Measurements from ENCODE around the gene PKNOX2.
"Not testable (repeated sequence)": the region's sequence is repeated elsewhere in the genome, so short reads cannot be mapped to it uniquely, and the experiment has no call there.

PKNOX2 gene

DNA sequence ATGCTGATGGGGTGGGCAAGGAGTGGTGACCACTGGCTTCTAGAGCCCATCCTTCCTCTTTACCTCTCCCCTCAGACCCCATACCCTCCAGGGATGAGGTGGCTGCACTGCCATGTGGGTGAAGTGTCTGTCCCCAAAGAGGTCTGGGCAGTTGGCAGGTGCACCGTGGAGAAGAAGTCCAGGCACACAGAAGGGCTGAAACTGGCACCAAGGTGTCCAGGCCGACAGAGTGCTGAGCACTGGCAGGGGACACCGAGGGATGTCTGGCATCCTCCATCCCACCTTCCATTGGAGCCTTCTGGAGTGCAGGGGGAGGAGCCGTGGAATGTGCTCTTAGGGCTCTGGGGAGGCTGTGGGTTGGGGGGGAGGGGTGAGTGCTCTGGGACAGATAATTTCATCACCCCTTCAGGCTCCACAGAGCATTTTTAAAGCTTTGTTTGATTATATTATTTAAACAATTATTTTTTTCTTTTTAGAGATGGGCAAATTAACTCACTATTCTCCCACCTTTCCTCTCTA, 37.9 kb downstream of the PKNOX2 start:
- no peak for DNase-seq (ENCODE audit: low spot score)

DNA sequence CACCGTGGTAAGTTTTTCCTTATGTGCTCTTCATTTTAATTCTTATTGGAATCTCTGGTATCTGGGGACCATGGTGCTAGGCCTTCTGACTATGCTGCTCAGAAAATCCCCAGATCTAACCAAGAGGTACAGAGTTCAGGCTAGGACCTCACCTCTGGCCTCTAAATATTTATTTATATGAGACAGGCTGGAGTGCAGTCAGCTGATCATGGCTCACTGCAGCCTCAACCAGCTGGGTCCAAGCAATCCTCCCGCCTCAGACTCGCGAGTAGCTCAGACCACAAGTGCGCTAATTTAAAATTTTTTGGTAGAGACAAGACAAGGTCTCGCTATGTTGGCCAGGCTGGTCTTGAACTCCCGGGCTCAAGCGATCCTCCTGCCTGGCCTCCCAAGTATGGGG, 38.4 kb downstream of the PKNOX2 start:
- no peak for DNase-seq (ENCODE audit: low spot score)

DNA sequence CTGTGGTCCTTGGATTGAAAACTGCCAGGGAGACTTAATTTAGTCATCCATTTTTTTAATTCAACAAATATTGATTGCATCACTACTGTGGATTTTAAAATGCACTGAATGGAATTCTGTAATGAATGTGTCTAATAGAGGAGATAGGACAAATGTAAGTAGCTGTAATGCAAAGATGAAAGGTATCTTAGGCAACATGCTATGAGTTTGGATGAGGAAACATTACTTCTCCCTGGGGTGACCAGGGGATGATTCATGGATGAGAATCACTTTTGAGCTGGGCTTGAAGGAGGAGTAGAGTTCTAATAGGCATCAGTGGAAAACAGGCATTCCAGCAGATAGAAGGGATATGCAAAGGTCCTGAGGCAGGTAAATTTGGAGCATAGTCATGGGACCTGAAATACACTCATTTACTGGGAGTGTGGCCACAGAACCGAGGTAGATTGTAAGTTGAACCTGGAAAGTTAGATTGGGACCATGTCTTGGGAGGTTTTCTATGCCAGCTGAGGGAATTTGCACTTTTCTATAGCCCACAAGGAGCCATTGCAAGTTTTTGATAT, 43.4 kb downstream of the PKNOX2 start:
- DNase-seq (ENCODE audit: low spot score) = no peak

DNA sequence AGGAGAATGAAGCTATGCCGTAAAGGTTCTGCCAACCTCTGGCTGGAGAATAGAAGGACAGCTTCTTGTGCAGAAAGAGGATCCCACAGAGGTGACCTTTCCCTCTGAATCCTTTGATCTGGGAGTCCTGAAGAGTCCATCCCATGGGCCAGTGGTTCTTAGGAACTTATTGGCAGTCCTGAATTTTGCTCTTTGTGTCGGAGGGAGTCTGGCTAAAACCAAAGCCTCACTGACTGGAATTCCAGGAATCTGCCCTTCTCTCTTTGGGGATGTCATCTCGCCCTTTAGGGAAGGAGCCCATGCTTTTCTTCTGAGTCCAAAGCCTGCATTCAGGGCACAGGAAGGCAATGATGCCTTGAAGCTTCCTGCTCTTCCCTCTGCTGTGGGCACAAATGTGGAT, 45.5 kb downstream of the PKNOX2 start:
- DNase-seq (ENCODE audit: low spot score) = no peak

DNA sequence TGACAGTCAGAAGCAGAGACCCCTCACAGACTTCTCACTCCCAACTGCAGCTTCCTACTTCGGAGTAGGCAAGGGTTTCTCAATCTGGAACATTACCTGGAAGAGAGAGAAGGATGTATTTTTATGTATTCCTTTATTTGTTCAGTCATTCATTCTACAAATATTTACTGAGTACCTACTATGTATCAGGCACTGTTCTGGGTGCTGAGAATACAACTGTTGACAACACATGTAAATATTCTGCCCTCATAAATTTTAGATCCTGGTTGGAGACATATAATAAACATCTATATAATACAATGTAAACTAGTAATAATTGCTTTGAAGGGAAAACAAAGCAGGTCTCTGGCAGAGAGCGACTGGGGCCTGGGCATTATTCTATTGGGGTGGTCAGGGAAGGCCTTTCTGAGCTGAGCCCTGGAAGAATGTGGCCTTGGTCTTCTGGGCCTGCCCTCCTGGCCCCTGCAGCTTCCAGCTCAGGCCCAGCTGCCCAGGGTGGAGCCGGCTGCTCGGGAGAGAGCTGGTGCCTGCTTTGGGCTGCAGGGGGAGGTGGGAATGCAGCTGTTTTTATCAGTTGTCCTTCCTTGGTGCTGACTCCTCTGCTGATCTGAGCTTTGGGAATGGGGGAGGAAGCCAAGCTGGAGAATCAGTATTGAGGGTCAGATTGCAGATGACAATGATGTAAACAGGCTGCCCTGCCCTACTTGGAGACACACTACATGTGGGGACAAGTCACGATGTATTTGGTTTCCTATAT, 46.8 kb downstream of the PKNOX2 start:
- DNase-seq (ENCODE audit: low spot score) = no peak

DNA sequence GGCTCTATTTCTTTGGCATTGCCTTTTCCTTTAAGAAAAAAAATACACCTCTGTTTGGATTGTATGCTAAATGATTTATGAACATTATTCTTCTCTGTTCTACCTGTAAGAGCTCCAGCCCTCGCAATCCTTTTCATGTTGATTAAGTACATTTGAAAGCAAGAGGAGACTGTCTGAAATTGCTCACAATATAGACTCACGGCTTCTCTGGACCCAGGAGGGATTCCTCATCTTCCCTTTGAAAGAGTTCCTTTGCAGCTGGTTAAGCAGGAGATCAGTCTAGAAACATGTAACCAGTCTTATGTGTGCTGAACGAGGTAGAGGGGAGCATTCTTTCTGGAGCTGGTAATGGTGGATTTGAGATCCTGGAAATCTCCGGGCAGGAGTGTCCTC, 47.4 kb downstream of the PKNOX2 start:
- DNase-seq (ENCODE audit: low spot score) = no peak

DNA sequence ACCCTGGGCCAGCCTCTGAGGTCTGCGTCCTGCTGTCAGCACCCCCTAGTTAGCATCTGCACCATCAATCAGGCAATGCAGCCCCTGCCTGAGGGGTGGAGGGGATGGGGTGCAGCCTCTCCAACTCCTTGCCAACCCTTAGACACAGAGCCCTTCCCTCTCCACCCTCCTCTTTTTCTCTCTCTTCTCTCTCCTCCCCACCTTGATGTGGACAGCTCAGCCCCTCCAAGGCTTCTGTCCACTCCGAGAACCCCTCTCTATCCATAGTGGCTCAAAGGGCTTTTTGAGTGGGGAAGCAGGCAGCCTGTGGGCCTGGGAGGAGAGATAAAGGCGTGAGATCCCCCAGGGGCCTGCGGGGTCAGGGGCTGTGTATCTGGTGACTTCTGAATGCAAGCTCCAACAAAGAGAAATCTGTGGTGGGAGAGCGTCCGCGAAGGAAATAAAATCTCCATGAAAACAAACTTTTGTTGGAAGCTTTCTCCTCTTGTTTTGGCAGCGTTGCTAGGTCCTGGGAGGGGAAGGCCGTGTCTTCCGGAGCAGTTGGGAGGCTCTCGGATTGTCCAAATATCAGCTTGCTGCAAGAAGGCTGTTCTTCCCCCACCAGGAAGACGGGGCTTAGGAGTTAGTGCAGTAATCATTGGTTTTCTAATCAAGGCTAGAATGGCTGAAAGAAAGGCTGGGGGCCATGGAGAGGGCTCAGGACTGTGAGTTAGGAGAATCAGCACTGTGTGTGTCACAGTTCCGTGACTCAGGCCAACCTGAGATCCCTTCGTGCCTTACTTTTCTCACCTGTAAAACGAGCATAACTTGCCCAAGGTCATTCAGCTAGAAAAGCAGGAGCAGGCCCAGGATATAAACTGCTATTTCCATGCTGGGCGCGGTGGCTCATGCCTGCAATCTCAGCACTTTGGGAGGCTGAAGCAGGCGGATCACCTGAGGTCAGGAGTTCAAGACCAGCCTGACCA, 50.3 kb downstream of the PKNOX2 start:
- DNase-seq (ENCODE audit: low spot score) = no peak

DNA sequence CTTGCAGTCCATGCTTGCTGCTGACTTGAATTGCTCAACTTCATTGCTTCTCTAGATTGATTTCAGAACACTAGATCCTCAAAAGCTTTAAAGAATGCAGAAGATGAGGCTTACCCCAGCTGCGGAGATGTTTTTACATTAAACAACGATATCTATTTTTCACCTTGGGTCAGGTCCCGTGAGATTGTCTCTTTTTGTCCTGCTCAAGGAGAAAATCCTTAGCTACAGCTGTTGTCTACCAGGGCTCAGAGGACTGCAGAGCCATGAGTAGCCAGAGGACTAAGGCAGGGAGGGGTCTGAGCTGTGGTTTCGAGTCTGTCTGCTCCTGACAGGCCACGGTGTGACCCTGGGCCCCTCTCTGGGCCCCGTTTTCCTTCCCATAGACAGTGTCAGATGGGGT, 51.4 kb downstream of the PKNOX2 start:
- DNase-seq (ENCODE audit: low spot score) = no peak

DNA sequence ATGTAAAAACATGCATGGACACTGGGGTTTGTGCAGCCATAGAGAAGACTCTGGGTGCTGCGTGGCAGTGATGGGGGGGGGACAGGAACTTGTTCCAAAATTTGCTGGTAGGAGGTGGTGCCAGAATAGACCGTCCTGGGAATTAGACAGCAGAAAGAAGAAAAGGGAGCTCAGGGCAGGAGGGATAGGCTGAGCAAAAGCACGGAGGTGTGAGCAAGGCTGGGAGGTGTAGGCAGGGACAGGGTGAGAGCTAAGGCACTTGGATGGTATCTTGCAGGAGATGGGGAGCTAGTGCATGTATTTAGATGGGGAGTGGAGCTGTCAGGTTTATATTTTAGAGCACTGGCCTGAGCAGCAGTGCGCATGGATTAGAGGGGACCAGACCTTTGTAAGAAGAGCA, 53.8 kb downstream of the PKNOX2 start:
- DNase-seq (ENCODE audit: low spot score) = no peak

DNA sequence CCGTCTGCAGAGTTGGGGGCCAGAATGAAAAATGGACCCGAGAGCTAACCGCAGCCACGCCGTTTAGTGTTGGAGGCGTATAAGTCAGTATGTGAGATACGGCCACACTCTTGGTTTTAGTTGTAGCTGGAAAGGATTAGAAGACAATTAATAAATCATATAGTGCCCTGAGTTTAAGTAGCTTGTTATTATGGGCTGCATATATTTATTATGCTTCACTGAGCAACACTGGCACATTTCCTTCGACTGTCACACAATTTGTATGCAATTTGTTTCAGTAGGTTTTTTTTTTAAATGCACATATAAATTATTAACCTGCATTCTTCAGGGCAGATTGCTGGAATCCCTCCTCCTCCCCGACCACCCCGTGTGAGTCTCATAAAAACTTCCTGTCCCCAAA, 56.9 kb downstream of the PKNOX2 start:
- DNase-seq (ENCODE audit: low spot score) = no peak

DNA sequence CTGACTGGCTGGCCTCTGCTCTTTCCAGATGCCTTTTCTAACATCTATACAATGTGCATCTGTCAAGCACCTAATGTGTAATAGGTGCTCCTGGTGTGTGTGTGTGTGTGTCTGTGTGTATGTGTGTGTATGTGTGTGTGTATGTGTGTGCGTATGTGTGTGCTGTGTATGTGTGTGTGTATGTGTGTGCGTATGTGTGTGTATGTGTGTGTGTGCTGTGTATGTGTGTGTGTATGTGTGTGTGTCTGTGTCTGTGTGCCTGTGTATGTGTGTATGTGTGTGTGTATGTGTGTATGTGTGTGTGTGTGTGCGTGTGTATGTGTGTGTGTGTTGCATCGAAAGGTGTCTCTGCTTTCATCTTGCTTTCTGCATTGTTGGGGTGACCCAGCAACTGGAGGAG, 57.9 kb downstream of the PKNOX2 start:
- no peak for DNase-seq (ENCODE audit: low spot score)

DNA sequence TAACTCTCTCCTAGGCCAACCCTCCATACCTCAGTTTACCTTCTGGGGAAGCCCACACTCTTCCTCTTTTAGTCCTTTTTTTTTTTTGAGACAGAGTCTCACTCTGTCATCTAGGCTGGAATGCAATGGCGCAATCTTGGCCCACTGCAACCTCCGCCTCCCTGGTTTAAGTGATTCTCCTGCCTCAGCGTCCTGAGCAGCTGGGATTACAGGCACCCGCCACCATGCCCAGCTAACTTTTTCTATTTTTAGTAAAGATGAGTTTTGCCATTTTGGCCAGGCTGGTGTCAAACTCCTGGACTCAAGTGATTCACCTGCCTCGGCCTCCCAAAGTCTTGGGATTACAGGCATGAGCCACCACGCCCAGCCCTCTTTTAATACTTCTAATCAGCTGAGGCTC, 58.6 kb downstream of the PKNOX2 start:
- DNase-seq (ENCODE audit: low spot score) = not testable (repeated sequence)

DNA sequence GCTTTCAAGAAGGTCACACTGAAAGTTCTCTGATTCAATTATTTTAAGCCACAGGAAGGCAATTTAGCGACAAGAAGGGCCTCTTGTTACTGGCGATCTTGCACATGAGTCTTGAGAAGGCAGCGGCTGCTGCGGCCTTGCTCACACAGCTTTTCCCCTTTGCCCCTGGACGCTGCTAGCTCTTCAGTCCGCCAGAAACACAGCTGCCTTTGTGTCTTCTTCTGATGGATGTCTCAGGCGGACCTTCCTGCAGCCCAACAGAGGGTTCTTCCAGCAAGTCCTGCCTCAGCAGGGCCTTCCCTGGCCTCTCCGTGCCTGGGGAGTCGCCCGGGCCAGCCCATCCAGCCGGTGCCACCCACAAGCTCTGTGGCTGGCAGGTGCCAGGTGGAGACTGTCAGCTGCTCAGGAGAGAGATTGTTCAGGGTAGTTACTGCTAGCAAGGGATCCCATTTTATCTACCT, 59.4 kb downstream of the PKNOX2 start:
- DNase-seq (ENCODE audit: low spot score) = no peak

DNA sequence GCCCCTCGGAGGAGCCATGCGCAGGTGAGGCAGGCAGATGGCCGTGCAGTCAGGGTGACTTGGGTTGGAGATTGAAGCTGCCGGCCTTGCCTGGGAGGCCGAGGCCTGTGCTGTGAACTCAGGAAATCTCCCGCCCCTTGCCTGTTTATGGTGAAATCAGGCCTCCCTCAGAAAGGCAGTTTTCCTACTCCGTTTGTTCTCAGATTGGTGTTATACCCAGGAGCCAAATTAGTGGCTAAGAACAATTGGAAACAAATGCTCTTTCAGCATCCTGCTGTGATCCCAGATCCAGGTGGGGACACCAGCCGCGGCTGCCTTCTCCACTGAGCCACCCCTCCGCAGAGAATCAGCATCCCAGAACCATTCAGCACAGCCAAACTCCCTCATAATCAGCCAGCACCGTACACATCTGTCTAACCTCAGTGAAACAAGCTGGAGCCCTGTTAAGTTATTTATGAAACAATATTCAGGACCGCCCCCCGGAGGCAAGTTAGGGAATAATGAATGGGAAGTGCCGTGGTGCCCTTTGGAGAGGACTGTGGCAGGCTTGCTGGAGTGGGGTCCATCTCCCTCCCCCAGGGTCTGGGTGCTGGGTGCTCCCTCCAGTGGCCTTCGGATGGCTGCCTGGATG, 60.0 kb downstream of the PKNOX2 start:
- no peak for DNase-seq (ENCODE audit: low spot score)

DNA sequence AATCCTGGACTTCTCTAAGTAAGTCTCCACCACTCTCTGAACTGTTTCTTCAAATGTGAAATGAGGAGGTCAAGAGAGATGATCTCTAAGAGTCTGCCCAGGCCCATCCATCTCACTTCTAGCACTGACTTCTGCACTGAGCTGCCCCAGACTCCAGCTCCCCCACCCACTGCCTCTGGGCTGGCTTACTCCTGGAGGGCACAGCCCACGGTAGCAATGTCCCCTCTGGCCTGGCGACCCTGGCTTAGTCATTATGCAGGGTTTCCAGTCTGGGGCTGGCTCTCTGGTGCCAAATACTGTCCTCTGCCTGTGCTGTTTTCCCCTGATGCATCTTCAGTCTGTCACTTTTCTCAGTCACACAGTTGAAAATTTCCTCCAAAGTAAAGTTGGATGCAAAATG, 60.9 kb downstream of the PKNOX2 start:
- no peak for DNase-seq (ENCODE audit: low spot score)

DNA sequence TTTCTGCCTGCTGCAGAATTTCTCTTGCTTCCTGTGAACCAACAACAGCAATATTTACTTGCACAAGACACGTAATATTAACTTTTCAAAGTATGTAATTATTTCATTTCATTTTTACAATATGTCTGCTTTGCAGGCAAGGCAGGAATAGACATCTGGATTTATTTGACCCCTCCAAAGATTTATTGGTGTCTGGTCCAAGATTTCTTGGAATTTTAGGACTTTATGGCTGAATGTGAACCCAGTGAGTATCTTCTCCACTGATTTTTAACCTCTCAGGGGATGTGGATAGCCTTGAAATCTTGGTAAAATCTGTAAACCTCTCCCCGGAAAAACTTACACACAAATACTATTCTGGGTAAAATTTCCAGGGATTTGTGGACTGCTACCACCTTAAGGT, 61.5 kb downstream of the PKNOX2 start:
- no peak for DNase-seq (ENCODE audit: low spot score)

DNA sequence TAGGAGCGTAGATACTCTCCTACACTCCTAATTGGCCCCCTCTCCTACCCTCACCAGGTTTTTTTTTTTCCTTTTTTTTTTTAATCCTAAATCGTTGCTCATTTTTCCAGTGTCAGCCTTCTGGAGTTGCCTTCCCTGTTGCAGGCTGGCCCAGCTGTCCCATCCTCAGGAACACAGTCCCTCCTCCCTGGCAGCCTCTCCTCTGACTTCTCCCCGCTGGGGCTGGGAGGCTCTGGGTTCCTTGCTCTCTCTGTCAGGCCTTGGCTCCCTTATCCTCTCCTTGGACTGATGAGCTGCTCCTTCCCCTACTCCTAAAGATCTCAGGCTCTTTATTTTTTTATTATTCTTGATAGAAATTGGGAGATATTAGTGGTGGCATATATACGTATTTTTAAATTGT, 62.2 kb downstream of the PKNOX2 start:
- no peak for DNase-seq (ENCODE audit: low spot score)

DNA sequence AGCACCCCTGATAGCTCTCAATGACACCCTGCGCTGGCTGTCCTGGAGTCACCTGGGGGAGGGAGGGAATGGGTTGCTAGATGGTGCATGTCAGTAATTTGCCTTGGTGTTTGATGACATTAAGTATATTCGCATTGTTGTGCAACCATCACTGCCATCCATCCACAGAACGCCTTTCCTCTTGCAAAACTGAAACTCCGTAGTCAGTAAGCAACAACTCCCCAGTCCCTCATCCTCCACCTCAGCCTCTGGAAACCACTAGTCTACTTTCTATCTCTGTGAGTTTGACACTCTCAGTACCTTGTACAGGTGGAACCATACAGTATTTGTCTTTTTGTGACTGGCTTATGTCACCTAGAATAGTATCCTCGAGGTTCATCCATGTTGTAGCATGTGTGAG, 62.6 kb downstream of the PKNOX2 start:
- no peak for DNase-seq (ENCODE audit: low spot score)

DNA sequence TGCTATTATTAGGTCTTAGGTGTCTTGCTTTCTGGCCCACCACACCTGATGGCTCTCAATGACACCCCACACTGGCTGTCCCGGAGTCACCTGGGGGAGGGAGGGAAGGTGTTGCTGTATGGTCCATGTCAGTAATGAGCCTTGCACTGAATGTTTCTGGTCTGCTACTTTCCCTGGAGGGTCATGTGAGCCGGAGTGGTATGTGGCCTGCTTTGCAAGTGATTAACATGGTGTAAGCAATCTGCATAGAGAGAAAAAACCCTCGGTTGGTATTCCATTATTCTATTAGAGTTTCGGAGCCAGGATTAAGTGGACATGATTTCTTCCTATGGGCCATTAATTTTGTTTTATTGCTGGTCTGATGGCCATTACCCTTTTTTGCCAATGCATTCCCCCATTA, 63.9 kb downstream of the PKNOX2 start:
- no peak for DNase-seq (ENCODE audit: low spot score)

DNA sequence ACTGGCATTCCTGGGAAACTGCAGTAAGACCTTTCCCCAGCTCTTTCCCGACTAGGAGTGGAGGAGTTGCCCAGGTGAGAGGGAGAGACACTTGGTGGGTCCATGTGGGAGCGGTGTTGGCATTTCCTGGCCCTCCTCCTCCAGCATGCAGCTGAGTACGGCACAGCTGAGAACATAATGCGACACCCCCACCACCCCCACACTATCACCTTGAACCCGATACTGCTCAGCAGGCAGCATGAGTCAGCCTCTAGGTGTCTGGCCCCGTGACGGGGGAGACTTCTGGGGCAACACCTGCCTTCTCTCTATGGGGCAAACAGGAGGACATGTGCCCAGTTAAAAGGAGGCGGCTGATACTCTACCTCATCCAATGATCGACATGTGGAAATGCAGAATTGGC, 64.4 kb downstream of the PKNOX2 start:
- DNase-seq (ENCODE audit: low spot score) = no peak

DNA sequence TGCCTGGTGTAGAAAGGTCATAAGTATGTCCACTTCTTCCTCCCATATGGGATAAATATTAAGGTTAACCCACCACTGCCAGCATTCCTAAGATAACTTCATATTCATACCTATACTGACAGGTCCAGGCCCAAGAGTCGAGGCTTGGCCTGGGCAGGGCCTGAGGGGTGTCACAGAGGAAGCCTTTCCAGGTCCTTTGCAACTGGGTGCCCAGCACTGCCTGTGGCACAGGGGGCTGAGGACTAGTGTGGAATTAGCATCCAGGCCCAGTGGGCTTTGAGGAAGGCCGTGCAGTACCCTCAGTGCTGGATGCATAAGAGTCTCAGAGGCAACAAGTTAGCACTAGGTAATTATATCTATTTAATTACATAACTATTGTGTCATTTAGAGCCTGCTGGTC, 65.4 kb downstream of the PKNOX2 start:
- no peak for DNase-seq (ENCODE audit: low spot score)

DNA sequence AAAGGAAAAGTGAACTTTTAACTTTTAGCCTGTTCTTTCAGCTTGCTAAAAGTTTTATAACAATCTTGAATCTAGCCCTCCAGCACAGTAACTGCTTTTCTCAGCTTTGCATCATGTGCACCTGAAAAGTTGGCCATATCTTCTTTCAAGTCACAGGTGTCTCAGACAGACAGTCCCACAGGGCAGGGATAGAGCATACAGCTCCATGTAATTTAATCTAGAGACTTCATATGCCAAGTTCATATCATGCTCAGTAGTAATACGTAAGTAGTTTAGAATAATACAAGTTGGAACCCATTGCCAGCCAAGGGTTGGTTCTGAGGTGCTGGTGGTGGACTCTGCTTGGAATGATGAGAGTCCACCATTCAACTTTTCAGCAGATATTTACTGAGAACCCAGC, 68.6 kb downstream of the PKNOX2 start:
- no peak for DNase-seq (ENCODE audit: low spot score)

All from hematopoietic multipotent progenitor cell treated with erythropoietin and hydrocortisone succinate and interleukin-3 and kit ligand, for 15 days (in vitro differentiated cells).